NCI-H526 (cell line): ENCODE results near the gene EHD3.

Source experiments
- DNase-seq, 2 experiments: peaks; one replicate each; lab custom pipeline; 2025; lab: John Stamatoyannopoulos, UW

EHD3 gene

GRCh38 chr2:31233741-31234682 lies at the start of gene EHD3:
TSS of gene EHD3 (plus strand) at chr2:31234152. CDS start at chr2:31234622, 470 bp downstream.
- DNase-seq, result peak; percentile 89 to 97

GRCh38 chr2:31187166-31187565 lies 46.8 kb upstream of the EHD3 start:
- no peak for DNase-seq

DNA sequence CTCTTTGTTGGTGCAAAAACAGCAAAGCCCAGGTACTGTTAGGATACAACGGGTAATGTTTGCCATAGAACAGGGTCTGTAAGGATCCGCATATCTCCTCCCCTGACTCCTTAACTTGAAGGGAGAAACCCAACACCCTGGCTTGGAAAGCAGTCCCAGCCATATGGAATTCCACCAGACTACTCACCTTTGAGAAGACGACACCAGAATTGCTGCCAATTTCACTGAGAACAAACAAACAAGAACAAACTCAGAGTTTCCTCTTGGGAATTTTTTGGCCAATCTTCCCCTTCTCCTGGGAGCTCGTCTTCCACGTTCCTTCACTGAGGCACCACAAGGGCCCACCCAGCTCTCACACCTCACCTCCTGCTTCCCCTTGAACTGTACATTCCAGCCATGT lies 45.8 kb upstream of the EHD3 start:
- no peak for DNase-seq

DNA sequence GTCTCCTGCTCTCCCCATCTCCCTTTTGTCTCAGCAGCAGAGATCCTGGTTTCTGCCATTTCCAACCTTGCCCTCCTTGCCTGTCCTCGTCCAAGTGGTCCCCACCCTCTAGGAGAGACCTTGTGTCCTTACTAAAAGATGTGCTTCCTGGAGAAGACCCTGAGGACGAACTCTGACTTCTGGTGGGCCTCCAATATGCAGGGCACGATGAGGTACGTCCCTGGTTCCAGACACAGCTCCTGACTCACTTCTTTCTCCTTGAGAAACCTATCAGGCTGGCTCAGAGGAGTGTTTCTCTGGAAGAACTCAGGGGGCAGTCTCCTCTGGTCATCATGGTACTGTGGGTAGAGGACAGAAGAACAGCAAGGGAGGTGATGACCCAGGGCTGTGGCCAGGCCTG lies 44.8 kb upstream of the EHD3 start:
- no peak for DNase-seq

DNA sequence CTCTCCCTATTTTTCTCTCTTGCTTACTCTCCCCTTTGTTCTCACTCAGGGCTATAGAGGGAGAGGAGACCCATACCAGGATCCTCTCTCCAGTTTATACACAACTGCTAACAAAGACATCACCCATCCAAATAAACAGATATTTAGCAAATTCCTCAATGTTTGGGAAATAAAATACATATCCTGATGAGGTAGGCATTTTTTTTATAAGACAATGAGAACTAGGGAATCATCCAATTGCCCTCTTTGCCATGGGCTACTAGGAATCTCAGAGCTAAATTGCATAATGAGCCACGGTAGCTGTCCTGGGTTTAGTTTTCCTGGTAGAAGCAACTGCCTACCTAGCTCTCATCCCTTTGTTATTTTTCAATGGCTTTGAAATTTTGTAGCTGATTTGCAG lies 43.8 kb upstream of the EHD3 start:
- no peak for DNase-seq

- DNase-seq, result no peak
Measured at GRCh38 chr2:31191931-31192330, 42.0 kb upstream of the EHD3 start.

GRCh38 chr2:31192396-31192795 lies 41.6 kb upstream of the EHD3 start:
- DNase-seq, result no peak

- DNase-seq, result no peak
Measured at GRCh38 chr2:31192851-31193392, 41.0 kb upstream of the EHD3 start.

DNA sequence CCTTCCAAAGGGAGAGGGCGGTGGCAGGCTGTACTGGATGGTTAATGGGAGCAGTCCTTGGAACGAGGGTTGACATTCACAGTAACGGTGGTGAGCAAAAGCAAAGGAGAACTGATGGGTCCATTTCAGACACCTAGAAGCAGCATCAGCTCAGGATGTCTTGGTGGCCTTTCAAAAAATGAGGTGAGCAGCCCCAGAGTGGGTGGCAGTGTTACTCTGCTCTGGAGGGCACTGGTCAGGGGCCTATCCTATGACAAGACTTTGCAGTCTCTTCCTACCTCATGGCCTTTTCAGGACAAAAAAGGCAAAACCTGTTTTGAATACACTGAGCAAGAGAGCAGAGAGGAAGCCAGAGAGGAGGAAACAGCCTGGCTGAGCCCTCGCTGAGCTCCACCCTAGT lies 40.1 kb upstream of the EHD3 start:
- DNase-seq, result no peak

DNA sequence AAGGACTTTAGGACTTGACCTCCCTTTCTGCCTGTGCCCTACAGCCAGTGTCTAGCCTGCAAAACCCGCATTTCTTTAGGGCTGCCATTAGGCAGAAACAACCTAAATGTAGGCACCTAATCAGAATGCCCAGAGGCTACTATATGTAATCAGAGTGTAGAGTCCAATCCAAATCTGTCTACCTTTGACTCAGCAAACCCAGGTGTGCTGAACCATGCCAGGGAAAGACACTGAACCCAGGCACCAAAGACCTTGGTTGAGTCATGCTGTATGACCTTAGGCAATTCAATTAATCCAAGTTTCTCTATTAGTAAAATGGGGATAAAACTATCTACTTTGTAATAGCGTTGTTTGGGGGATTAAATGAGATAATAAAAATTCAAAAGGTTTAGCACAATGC lies 37.3 kb upstream of the EHD3 start:
- DNase-seq, result no peak

- no peak for DNase-seq
Measured at GRCh38 chr2:31197166-31197565, 36.8 kb upstream of the EHD3 start.

DNA sequence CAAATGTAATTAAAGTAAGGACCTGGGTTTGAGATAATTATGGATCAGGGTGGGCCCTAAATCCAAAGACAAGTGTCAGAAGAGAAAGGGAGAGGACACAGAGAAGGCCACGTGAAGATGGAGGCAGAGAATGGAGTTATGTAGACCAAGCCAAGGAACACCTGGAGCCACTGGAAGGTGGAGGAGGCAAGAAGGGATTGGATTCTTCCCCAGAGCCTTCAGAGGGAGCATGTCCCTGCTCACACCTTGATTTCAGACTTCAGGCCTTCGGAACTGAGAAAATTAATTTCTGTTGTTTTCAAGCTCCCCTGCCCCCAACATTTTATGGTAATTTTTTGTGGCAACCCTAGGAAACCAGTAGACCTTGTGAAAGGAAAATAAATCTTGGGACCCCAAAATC lies 36.3 kb upstream of the EHD3 start:
- DNase-seq, result no peak

DNA sequence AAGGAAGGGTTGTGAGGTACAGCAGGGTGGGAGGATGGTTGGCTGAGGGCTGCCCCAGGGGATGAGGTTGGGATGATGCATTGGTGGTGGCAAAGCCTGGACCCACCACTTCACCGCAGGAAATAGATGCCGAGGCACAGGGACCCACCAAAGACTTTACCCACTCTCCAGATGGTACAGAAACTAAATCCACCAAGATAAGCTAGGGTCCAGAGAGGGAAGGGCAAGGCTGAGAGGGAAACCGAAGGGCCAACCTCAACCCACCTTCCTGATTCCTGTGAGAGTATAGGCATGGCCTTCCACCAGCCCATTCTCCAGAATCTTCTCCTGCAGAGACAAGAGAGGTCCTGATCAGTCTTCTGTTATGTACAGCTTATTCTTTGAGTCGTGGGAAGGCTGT lies 34.7 kb upstream of the EHD3 start:
- no peak for DNase-seq

GRCh38 chr2:31200972-31201371 lies 33.0 kb upstream of the EHD3 start:
- no peak for DNase-seq

DNA sequence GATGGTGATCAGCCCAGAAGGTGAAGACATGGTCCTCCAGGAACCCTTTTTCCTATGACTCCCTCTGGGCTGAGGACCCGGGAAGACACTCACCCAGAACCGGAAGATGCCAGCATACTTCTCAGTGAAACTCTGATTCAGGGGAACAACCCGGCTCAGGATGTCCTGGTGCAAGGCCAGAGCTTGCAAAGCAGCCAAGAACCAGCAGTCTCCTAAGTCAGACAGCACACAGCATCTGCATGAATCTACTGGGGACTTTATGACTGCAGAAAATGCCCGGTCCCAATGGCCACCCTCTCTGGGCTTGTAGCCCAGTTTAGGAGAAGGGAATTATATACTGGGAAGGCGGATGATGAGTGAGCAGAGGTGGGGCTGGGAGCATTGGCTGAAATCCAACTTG lies 31.9 kb upstream of the EHD3 start:
- DNase-seq, result no peak

DNA sequence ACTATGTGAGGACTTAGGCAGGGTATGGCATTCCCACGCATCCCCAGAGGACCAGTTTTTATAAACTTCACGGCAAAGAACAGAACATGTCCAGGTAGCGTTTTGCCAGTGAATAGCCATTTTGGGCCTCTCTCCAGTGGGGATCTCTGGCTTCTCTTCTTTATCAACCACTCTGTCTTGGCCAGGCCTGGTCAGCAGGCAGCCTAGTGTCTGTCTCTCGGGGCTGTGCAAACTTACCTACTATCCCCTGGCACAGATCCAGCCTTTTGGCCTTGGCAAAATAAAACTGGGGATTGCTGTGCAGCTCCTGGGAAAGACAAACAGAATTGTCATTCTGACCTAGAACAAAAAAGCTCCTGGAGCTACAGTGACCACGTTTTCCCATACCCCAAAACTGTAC lies 31.1 kb upstream of the EHD3 start:
- DNase-seq, result no peak

- no peak for DNase-seq
Measured at GRCh38 chr2:31203916-31204315, 30.0 kb upstream of the EHD3 start.

GRCh38 chr2:31204783-31205182 lies 29.2 kb upstream of the EHD3 start:
- no peak for DNase-seq

GRCh38 chr2:31205186-31205585 lies 28.8 kb upstream of the EHD3 start:
- DNase-seq, result no peak

- no peak for DNase-seq
Measured at GRCh38 chr2:31205613-31206012, 28.3 kb upstream of the EHD3 start.

GRCh38 chr2:31207790-31208189 lies 26.2 kb upstream of the EHD3 start:
- DNase-seq, result no peak

DNA sequence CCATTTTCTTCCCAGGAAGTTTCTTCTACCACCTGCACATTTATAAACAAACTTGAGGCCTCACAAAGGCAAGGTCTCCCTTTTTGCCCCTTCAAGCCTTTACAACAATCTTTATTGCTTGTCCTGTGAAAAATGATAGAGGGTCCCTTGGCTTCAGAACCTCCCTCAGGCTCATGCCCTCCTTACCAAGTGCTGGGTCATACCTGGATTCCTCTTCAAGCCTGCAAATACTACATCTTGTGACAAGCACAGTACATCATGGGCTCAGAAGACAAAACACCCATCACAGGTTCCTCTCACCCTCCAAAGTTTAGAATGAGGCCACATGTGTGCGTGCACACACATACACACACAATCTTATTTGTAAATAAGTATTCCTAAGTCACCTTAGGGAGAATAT lies 25.7 kb upstream of the EHD3 start:
- DNase-seq, result no peak

DNA sequence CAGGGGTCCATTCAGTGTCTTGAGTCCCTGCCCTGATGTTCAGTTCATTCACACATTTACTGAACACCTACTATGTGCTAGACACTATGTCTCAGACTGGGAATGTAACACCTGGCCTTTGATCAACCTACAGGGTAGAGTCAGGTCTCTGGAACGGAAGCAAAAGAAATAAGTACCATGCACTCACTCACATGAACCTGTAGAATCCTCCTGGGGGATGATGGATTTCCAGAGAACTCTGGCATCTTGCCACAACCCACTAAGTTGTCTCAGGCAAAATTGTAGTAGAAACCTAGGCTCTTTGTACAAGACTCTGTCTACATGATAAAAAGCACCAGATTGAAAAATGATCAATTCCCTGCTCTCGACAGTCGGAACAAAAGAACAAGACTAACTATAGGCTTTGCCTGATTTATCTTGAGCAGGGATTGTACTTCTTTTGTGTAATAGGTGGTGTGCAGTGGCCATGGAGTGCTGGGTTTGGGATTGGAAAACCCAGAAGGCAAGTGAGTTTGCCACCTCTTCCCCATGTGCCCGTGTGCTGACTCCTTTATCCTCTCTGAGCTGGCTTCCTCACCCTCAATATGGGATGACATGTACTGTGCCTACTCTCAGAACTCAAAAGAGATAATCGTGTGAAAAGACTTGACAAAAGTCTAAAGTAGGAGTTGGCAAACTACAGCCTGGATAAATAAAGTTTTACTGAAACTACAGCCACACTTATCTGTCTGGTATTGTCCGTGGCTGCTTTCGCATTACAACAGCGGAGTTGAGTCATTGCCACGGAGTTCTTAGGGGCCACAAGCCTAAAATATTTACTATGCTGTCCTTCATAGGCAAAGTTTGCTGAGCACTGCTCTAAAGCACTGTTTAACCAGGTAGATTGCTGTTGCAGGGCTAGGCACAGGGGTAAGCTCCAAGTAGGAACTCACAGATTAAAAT lies 21.0 kb upstream of the EHD3 start:
- no peak for DNase-seq
